GM18951 (cell line): Measurements from ENCODE around the gene COLEC12.
"Not testable (repeated sequence)": the region's sequence is repeated elsewhere in the genome, so short reads cannot be mapped to it uniquely, and the experiment has no call there.

Experiments
- POLR2A ChIP-seq: IDR thresholded peaks from 4 replicates; pipeline ENCODE4 v1.6.1; 2011; ENCODE audit warnings: mild to moderate bottlenecking; ENCODE audit not compliant: insufficient read length, insufficient read depth; ENCODE audit errors: extremely low read depth
- in situ Hi-C: fragments of 300-500 bp; cut with MboI; formaldehyde crosslinking; loops from one replicate; pipeline ENCODE4 v1.12.0; 2022; ENCODE audit warnings: low sequenced_read_pairs, mixed read lengths, inconsistent platforms; ENCODE audit not compliant: unreplicated experiment

Gene COLEC12

DNA sequence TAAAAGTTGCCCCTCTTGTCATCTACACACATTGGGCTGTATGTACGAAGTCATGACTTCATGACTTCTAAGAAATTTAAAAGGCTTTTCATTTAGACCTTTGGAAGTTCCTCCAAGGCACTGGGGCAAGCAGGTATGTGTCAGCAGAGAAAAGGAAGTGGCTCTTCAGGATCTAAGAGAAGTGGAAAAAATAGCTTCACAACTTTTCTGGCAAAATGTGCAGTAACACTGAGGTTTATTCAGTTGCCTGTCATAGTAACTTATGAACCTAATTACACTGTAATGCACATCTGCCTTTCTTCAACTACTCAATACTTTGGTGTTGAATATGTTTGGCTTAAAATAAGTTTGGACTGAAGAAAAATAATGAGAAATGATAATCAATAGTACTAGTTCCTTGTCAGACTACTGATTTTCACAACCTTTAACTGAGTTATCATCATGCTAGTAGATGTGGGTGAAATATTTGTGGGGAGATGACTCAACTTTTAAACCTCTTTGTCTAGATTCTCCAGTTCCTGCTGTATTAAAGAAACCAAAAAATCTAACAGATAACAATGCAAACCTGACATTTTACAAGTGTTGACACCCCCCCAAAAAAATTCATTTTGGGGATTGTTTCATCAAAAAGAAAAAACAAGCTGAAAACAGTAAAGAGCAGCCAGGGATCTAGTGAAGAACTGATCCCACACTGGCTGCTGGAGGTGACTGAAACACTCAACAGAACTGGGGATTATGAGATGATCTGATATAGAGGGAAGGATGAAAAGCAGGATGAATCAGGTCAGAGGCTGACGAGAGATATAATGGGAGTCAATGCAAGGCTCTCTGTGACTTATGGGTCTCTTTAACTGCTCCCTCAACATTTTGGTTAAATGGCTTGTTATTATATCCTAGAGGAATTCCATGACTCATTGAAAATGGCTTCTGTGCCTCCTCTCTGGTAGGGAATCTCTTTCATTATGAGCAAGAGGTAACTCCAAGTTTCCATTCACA, 84.6 kb downstream of the COLEC12 start:
- in situ Hi-C loops = no loop called here
- no peak for TF ChIP-seq POLR2A

- TF ChIP-seq POLR2A = no peak
- in situ Hi-C loops = no loop called here
These were observed 85.5 kb downstream of the COLEC12 start for GRCh38 chr18:415047-415446.

DNA sequence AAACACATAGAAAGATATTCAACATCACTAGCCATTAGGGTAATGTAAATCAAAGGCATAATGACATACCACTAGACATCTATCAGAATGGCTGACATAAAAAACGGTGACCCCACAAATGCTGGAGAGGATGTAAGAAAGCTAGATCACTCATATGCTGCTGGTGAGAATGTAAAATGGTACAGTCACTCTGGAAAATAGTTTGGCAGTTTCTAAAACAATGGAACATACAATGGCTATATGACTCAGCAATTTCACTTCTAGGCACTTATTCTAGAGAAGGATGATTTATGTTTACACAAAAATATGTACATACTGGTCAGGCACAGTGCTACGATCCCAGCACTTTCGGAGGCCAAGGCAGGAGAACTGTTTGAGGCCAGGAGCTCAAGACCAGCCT, 87.3 kb downstream of the COLEC12 start:
- in situ Hi-C loops = no loop called here
- TF ChIP-seq POLR2A = no peak

DNA sequence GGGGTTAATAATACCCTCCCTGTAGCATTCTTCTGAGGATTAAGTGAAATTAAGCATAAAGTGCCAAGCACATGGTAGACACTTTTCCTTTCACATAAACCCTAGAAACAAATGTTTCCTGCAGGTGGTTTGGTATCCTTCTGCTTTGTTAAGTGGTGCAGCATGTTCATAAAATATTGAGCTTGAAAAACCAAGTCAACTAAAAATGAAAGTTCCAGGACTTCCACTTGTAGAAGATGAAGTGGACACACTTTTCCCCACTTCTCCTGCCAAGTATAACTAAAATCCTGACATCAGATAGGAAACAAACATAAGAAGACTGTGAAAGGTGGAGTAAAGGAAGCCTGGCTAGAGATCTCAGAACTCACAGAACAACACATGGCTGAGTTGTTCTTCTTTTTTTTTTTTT, 90.5 kb downstream of the COLEC12 start:
- in situ Hi-C loops = no loop called here
- TF ChIP-seq POLR2A = no peak

GRCh38 chr18:408367-408766, 92.1 kb downstream of the COLEC12 start:
- in situ Hi-C loops = no loop called here

GRCh38 chr18:407626-408224, 92.8 kb downstream of the COLEC12 start:
- no peak for TF ChIP-seq POLR2A
- in situ Hi-C loops = no loop called here

More at GRCh38 chr18:408367-408766, 92.1 kb downstream of the COLEC12 start:
- TF ChIP-seq POLR2A = no peak

GRCh38 chr18:407191-407590, 93.3 kb downstream of the COLEC12 start:
- in situ Hi-C loops = no loop called here
- TF ChIP-seq POLR2A = no peak

DNA sequence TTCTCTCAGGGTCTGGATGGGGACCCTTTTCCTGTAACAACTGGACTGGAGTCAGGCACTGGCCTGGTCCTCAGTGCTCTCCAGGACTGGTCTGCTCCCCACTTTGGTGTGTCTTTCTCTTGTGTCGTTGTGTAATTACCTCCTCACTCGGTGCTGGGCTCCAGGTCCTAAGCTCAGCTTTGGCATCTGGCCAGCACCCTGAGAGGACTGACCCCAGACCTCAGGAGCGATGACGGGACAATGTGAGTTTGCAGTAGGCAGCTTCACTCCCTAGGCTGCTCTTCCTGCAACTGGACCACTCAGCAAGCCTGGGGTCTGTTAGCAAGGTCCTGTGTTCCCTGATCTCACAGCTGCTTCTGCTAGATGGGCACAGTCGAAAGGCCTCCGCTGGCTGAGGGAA, 93.8 kb downstream of the COLEC12 start:
- TF ChIP-seq POLR2A = no peak
- in situ Hi-C loops = no loop called here

DNA sequence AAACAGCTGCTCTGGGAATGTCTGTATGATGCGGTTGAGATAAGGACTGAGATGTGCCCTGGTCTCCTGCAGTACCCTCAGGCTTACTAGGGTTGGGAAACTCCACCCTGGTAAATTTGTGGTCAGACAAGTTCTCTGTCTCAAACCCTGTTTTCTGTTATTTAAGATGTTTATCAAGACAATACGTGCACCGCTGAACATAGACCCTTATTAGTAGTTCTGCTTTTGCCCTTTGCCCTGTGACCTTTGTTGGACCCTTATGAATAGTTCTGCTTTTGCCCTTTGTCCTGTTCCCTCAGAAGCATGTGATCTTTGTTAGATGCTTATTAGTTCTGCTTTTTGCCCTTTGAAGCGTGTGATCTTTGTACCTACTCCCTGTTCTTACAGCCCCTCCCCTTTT, 95.5 kb downstream of the COLEC12 start:
- in situ Hi-C loops = not testable (repeated sequence)

DNA sequence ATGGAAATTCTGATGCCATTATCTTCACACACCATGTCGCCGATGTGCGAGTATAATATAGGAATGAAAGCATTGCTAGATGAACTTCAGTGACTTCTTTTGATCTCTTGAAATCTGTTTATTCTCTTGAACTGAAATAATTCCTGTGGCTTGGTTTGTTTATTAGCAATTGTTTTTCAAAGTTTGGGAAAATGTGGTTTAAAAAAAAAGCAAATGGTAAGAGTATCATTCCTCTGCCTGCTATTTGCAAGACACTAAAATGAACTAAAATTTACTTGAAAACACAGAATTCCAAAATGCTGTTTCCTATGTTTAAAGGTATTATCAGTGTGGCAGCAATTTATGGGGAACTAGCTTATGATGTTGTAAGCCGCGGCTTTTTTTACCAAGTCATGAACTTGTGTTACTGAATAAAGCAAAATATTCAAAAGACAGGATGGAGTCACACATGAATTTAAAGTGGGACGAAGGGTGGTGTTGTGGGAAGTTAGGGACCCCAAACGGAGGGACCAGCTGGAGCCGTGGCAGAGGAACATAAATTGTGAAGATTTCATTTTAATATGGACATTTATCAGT, 96.4 kb downstream of the COLEC12 start:
- in situ Hi-C loops = no loop called here
- TF ChIP-seq POLR2A = no peak

DNA sequence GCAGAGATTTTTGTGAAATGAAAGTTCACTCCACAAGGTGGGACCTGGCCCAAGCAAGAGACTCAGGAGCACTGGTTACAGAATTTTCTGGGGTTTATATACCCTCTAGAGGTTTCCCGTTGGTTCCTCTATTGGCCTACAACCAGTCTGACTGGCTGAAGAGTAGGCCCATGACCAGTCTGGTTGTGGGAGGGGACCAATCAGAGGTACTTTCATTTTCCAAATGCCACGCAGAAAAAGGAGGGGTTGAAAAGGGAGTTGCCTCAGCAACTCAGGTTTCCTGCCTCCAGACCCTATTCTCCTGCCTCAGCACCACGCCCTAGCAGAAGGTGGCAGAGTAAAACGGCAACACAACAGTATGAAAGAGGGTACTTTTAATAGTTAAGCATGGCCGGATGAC, 98.4 kb downstream of the COLEC12 start:
- no peak for TF ChIP-seq POLR2A
- in situ Hi-C loops = no loop called here

DNA sequence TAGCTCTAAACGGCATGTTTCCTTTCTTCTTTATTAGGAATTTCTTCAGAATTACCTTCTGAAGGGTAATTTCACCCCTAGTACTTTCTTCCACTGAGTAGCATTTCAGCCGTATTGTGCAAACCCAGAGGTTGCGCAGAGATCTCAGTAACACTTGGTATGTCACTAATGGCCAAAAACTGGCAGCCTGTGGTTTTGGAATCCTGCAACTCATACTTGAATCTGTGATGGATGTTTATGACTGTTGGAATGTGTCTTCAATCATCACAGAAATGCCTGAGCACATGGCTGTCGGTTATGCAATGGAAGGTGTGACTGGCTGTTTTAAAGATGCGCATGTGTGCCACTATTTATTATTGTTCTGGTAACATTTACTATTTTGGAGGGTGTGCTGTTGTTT, 100.0 kb downstream of the COLEC12 start:
- no peak for TF ChIP-seq POLR2A
- in situ Hi-C loops = no loop called here

- in situ Hi-C loops = no loop called here
- no peak for TF ChIP-seq POLR2A
These were observed 100.8 kb downstream of the COLEC12 start for GRCh38 chr18:399631-400135.
